Loucy (cell line): Measurements from ENCODE around the gene CFAP20DC.

Experiments
- CTCF ChIP-seq: fragments of 200-600 bp; sonication (generic); conservative IDR thresholded peaks from 2 replicates; pipeline ENCODE4 v1.5.1; 2014; ENCODE audit warnings: mild to moderate bottlenecking, antibody characterized with exemption, low read length
- EZH2phosphoT487 ChIP-seq: fragments of 200-600 bp; IDR thresholded peaks from 2 replicates; pipeline ENCODE4 v1.6.1; 2018; ENCODE audit warnings: antibody characterized with exemption, mild to moderate bottlenecking, moderate library complexity, borderline replicate concordance

- TF ChIP-seq CTCF (no peak), EZH2phosphoT487 (no peak)
Observed at GRCh38 chr3:58861551-58861950, 188.3 kb downstream of the CFAP20DC start.
